ENCODE results near the gene F2.

F2 gene

DNA sequence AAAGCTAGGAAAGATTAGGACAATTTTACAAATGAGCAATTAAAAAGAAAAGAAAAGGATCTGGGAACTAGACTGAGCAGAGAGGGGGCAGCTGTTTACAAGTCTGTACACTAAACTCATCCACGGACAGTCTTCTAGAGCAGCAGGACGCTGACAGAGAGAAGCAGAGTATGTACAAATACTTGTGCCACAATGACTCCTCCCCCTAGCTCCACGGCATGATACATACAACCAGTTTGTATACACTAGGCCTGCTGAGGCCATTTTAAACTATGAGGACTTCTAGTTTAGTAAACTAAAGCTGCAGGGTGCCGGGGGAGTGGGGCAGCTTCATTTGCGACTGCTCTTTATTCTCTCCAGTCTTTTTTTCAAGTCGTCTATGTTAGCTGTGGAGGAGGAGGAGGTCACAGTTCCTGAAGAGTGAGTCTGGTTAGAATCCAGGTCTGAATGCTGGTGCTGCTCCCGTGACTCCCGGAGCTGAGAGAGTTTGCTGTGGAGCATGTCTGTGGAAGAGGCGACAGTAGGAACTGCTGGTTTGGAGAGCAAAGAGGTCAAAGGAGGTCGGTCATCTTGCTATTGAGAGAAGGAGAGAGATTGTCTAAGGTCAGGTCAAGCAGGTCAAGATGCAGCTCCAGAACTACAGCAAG lies 24.8 kb downstream of the F2 start:
- DNase-seq, result no peak

DNA sequence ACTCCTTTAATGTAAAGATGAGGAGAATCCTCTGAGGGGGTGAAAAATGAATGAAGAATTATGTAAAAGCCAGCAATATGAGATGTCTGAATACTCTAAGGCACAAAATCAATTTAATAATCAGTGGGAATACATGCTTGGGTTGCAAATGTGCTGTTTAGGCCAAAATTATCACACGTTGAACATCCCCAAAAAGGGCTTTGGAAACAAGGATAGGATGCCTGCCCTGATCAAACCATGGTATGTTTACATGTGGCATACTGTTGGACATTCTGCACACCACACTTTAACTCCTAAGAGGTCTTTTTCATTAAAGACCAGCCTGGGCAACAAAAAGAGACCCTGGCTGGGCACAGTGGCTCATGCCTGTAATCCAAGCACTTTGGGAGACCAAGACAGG lies 26.3 kb downstream of the F2 start:
- no peak for DNase-seq

- no peak for DNase-seq
Observed at GRCh38 chr11:46745995-46746394, 27.0 kb downstream of the F2 start.

DNA sequence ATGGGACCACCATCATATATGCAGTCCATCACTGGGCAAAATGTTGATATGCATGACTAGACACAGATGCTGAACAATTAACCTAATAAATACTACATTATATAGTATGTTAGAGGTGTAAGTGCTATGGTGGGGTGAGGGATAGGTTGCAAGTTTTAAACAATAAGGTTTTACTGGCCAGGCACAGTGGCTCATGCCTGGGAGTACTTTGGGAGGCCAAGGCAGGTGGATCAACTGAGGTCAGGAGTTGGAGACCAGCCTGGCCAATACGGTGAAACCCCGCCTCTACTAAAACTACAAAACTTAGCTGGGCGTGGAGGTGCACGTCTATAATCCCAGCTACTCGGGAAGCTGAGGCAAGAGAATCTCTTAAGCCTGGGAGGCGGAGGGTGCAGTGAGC lies 28.1 kb downstream of the F2 start:
- DNase-seq, result no peak

GRCh38 chr11:46755962-46756361 lies 36.9 kb downstream of the F2 start:
- no peak for DNase-seq

DNA sequence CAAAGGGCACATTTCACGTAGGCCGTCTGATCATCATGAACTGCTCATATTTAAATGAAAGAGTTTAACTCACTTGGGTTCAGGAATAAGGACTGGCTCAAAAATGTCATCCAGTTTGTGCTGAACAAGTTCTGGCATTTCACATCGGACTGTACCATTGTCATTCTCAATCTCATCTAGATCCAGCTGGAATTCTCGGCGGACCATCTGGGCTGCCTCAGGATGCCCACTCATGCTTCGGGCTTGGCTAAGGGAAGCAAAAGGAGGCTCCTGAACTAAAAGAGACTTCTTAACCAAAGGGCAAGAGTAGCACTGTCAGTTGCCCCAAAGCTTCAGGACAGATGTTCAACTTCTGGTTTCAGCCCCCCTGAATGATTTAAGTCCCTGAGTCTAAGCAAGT lies 40.2 kb downstream of the F2 start:
- no peak for DNase-seq

- DNase-seq, result no peak
Observed at GRCh38 chr11:46760429-46761128, 41.6 kb downstream of the F2 start.

DNA sequence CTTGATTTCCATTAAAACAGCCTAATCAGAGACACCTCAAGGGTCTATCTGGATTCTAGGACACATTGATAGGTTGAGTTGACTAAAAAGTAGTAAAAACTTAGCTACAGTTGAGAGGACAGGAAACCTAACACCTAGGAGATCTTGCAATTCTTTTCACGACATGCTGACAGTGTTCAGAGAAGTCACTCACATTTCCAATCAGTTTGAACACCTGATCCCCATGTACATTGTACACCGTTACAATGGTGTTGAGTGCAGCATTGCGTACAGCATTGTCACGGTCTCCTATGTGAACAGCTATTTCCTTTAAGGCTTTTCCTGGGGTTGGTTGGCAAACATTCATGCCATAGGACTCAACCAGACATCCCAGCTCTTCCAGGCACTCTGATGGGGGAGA lies 42.8 kb downstream of the F2 start:
- DNase-seq, result no peak

DNA sequence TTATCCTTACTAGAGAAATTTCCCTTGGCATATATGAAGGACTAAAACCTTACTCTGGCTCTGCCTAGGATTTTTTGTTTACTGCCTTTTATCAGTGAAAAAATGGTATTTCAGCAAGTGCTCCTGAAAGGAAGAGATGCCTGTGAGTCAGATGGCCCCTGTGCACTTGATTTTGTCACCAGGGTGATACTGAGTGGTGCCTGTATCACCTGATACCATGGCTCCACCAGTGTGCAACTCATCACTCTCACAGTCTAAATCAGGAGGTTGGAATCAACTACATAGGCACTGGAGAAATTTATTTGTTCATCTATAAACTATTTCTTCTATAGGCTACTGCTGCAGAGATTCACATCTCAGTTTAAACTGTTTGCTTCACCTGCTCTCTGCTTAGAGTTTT lies 43.2 kb downstream of the F2 start:
- no peak for DNase-seq

DNA sequence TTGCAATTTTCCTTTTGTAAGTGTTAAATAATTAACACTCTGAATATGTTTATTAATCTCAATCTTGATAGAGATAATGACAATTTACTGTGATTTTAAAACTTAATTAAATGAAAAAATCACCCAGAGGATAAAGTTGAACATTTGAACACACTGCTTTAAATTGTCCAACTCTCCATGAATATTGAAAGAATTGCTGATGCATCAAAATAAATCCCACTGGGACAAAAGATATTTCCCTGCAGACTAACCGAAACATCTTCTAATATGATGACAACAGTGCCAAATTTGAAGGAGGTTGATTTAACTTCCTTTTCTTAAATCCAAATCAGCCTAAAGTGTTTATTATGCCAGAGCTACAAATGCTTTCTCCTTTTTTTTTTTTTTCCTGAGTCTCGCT lies 47.6 kb downstream of the F2 start:
- DNase-seq, result no peak

- no peak for DNase-seq
Observed at GRCh38 chr11:46769636-46770221, 50.7 kb downstream of the F2 start.

GRCh38 chr11:46776878-46777277 lies 57.9 kb downstream of the F2 start:
- DNase-seq, result no peak

DNA sequence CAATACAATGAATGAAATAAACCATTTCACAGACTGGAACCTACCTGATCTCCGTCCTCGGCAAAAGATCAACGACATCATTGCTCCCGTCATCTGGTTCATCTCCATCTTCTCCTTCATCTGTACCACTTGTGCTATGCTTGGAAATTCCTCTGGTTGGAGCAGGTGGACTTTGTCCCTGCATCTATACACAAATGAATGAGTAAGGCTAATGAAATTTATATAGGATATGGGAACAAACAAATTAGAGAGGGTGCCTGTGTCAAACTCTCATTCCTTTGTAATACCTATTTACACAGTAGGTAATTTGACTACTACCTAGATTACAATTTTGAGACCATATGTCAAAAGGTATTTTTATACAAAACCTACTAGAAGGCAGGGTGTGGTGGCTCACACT lies 59.4 kb downstream of the F2 start:
- DNase-seq, result no peak
